Panc1 (cell line): ENCODE measurements around the gene WFS1. TPM values are rescaled to one million over a fixed set of nuclear protein-coding genes. Genes with fewer than 3 reads are reported as not detected.

Source experiments
- ATAC-seq: fragments of 200-7000 bp; cut with Tn5 transposase; 2 replicates; pipeline ENCODE4 v1.9.1; 2020; ENCODE audit warnings: mild to moderate bottlenecking, moderate library complexity
- BruUV-seq: library from RNA; stranded (reverse); fragments of 400-500 nt; replicated peaks from 2 replicates; lab custom pipeline; 2021; lab: Mats Ljungman, UMichigan
- CTCF ChIA-PET: fragments of 300-600 bp; sonication (Branson Sonifier 250); formaldehyde crosslinking; loops from one replicate; lab custom pipeline; 2022; ENCODE audit warnings: antibody characterized with exemption; lab: Charles Lee
- POLR2A ChIA-PET: fragments of 300-600 bp; sonication (Branson Sonifier 250); formaldehyde crosslinking; loops from one replicate; lab custom pipeline; 2022; ENCODE audit warnings: antibody characterized with exemption; lab: Charles Lee
- DNase-seq: peaks from one replicate; pipeline ENCODE4 v3.0.0-alpha.2; 2010; ENCODE audit warnings: low read depth, low spot score
- H3K27ac ChIP-seq: 2 replicates; pipeline ENCODE4 v1.5.1; 2011; ENCODE audit warnings: mild to moderate bottlenecking, low read length, inconsistent platforms
- H3K27me3 ChIP-seq: fragments of 200-500 bp; sonication (Bioruptor generic); 2 replicates; pipeline ENCODE4 v1.6.0; 2014; ENCODE audit warnings: low read length, inconsistent platforms; ENCODE audit not compliant: control insufficient read depth, insufficient read depth
- H3K36me3 ChIP-seq: fragments of 200-500 bp; sonication (Bioruptor generic); 2 replicates; pipeline ENCODE4 v1.5.1; 2014; ENCODE audit warnings: inconsistent platforms, mild to moderate bottlenecking, low read length, moderate library complexity; ENCODE audit not compliant: control insufficient read depth, insufficient read depth
- H3K4me1 ChIP-seq: 2 replicates; pipeline ENCODE4 v1.5.1; 2011; ENCODE audit warnings: inconsistent platforms, mild to moderate bottlenecking, low read length, moderate library complexity; ENCODE audit not compliant: control insufficient read depth, insufficient read depth
- H3K4me3 ChIP-seq, 2 experiments: 2 replicates each; pipeline ENCODE4 v1.5.1; 2011 to 2012; ENCODE audit warnings: low read depth in 2 of 2, low read length in 2 of 2, mild to moderate bottlenecking in 2 of 2, inconsistent platforms in 1 of 2, moderate library complexity in 1 of 2
- H3K9me3 ChIP-seq: fragments of 200-500 bp; sonication (Bioruptor generic); 2 replicates; pipeline ENCODE4 v1.5.1; 2014; ENCODE audit warnings: low read depth, mild to moderate bottlenecking, inconsistent platforms, low read length, moderate library complexity; ENCODE audit not compliant: control insufficient read depth, insufficient read depth
- CTCF ChIP-seq: fragments of 450-650 bp; IDR thresholded peaks from 2 replicates; pipeline ENCODE4 v1.5.1; 2017; ENCODE audit warnings: mild to moderate bottlenecking
- POLR2AphosphoS5 ChIP-seq: IDR thresholded peaks from 2 replicates; pipeline ENCODE4 v1.6.1; 2012; ENCODE audit warnings: mild to moderate bottlenecking, low read depth, low read length, moderate library complexity
- REST ChIP-seq, 2 experiments: IDR thresholded peaks; 2 replicates each; pipeline ENCODE4 v1.6.1; 2011 to 2012; ENCODE audit warnings: low read depth in 2 of 2, control low read depth in 1 of 2, low read length in 1 of 2, mild to moderate bottlenecking in 1 of 2, moderate library complexity in 1 of 2; ENCODE audit not compliant: insufficient read depth in 1 of 2
- SIN3A ChIP-seq: IDR thresholded peaks from 2 replicates; pipeline ENCODE4 v1.6.1; 2012; ENCODE audit warnings: low read depth, mild to moderate bottlenecking, low read length, moderate library complexity, borderline replicate concordance; ENCODE audit not compliant: insufficient read depth
- TCF7L2 ChIP-seq: IDR thresholded peaks from 2 replicates; pipeline ENCODE4 v1.6.1; 2011; ENCODE audit warnings: mild to moderate bottlenecking, low read depth, low read length, inconsistent platforms
- in situ Hi-C: cut with HindIII; loops from 2 replicates; pipeline ENCODE4 v1.10.0; 2016; ENCODE audit warnings: low sequenced_read_pairs, low pct_unique_long_range_greater_than_20kb
- intact Hi-C: fragments of 100-400 bp; cut with micrococcal nuclease; formaldehyde crosslinking; loops from one replicate; pipeline ENCODE4 v1.10.0; 2022; ENCODE audit not compliant: unreplicated experiment
- total RNA-seq: library from RNA; stranded (reverse); gene quantifications from one replicate; pipeline ENCODE4 v1.2.1, GENCODE V29; 2021; ENCODE audit not compliant: unreplicated experiment

Gene WFS1
- total RNA-seq, 1 experiment from 2014 or later = 67.5 TPM

- POLR2A ChIA-PET = no interaction called here
- TF ChIP-seq SIN3A (no peak), REST (IDR thresholded peaks at IDR 0.05; ENCODE audit: insufficient read depth in 1 of 2, low read depth in 2 of 2, low read length in 1 of 2) (no peak), TCF7L2 (no peak), POLR2AphosphoS5 (no peak), CTCF (no peak)
- CTCF ChIA-PET = no interaction called here
- ATAC-seq (no peak), DNase-seq (no peak)
- Histone ChIP-seq H3K4me1 (peaks cover 7% of the 10 kb centered on the region; the same call in 1 of the 2 replicates), H3K27ac (no peak overlapping the region), H3K4me3 (no peak overlapping the region), H3K27me3 (no peaks in the 10 kb centered on the region), H3K9me3 (no peaks in the 10 kb centered on the region), H3K36me3 (no peaks in the 10 kb centered on the region)
- no TSS peak for BruUV-seq
- in situ Hi-C loops = no loop called here
- intact Hi-C loops = no loop called here
Observed at GRCh38 chr4:6313216-6313615, 43.6 kb downstream of the WFS1 start.

GRCh38 chr4:6316461-6317003 lies 46.9 kb downstream of the WFS1 start:
- Histone ChIP-seq H3K36me3 (no peaks in the 10 kb centered on the region), H3K4me3 (no peak overlapping the region), H3K4me1 (no peaks in the 10 kb centered on the region), H3K27ac (no peak overlapping the region), H3K9me3 (no peaks in the 10 kb centered on the region), H3K27me3 (no peaks in the 10 kb centered on the region)
- ChIA-PET POLR2A (no interaction called here), CTCF (interaction anchor here (0.6 kb wide), 2 partner anchors 62 to 381 kb away, joined by 3 to 5 read pairs; no protein-coding TSS in a partner anchor)
- in situ Hi-C loops (no loop called here), intact Hi-C loops (no loop called here)
- TF ChIP-seq POLR2AphosphoS5 = no peak
- TF ChIP-seq TCF7L2 = no peak
- no peak for TF ChIP-seq SIN3A
- TF ChIP-seq REST (IDR thresholded peaks at IDR 0.05; ENCODE audit: insufficient read depth in 1 of 2, low read depth in 2 of 2, low read length in 1 of 2) = no peak
- no peak for TF ChIP-seq CTCF
- DNase-seq (no peak), ATAC-seq (no peak)
- BruUV-seq = no TSS peak
